Hepatocyte (in vitro differentiated cells): Measurements from ENCODE around the gene SPRYD4. TPM values are rescaled to one million over a fixed set of nuclear protein-coding genes. Genes with fewer than 3 reads are reported as not detected.
A peak's percentile ranks its signal among the peaks of the same experiment; 100 is the strongest.
"Not testable (repeated sequence)": the region's sequence is repeated elsewhere in the genome, so short reads cannot be mapped to it uniquely, and the experiment has no call there.

ENCODE experiments used
- DNase-seq: peaks from one replicate; pipeline ENCODE4 v3.0.0-alpha.2; 2016; ENCODE audit warnings: low spot score
- H2AFZ ChIP-seq: fragments of 200-600 bp; sonication (generic); 2 replicates; pipeline ENCODE4 v1.6.0; 2016; ENCODE audit warnings: antibody characterized with exemption, mild to moderate bottlenecking
- H3K27ac ChIP-seq: fragments of 200-600 bp; sonication (generic); 2 replicates; pipeline ENCODE4 v1.5.1; 2016; ENCODE audit warnings: mild to moderate bottlenecking
- H3K27me3 ChIP-seq: fragments of 200-600 bp; sonication (generic); 2 replicates; pipeline ENCODE4 v1.6.1; 2016
- H3K36me3 ChIP-seq: fragments of 200-600 bp; sonication (generic); replicated peaks from 2 replicates; pipeline ENCODE4 v1.5.1; 2016; ENCODE audit warnings: low read depth; ENCODE audit not compliant: insufficient read depth
- H3K4me1 ChIP-seq: fragments of 200-600 bp; sonication (generic); 2 replicates; pipeline ENCODE4 v1.5.1; 2016; ENCODE audit warnings: mild to moderate bottlenecking, moderate library complexity; ENCODE audit not compliant: insufficient read depth
- H3K4me2 ChIP-seq: fragments of 200-600 bp; sonication (generic); 2 replicates; pipeline ENCODE4 v1.6.0; 2016
- H3K4me3 ChIP-seq: fragments of 200-600 bp; sonication (generic); 2 replicates; pipeline ENCODE4 v1.5.1; 2016; ENCODE audit warnings: mild to moderate bottlenecking
- H3K79me2 ChIP-seq: fragments of 200-600 bp; sonication (generic); 2 replicates; pipeline ENCODE4 v1.6.0; 2017; ENCODE audit warnings: mild to moderate bottlenecking
- H3K9me2 ChIP-seq: fragments of 200-600 bp; sonication (generic); replicated peaks from 2 replicates; pipeline ENCODE4 v1.6.0; 2017; ENCODE audit warnings: mild to moderate bottlenecking; ENCODE audit not compliant: insufficient read depth
- H3K9me3 ChIP-seq: fragments of 200-600 bp; sonication (generic); 2 replicates; pipeline ENCODE4 v1.5.1; 2016; ENCODE audit warnings: low read depth, mild to moderate bottlenecking
- H4K20me1 ChIP-seq: fragments of 200-600 bp; sonication (generic); 2 replicates; pipeline ENCODE4 v1.6.0; 2016; ENCODE audit warnings: mild to moderate bottlenecking; ENCODE audit not compliant: insufficient read depth, poor library complexity, severe bottlenecking
- CTCF ChIP-seq: fragments of 200-600 bp; sonication (generic); IDR thresholded peaks from 2 replicates; pipeline ENCODE4 v1.5.1; 2016; ENCODE audit warnings: antibody characterized with exemption, mild to moderate bottlenecking; ENCODE audit not compliant: poor library complexity
- EZH2phosphoT487 ChIP-seq: fragments of 200-600 bp; sonication (generic); IDR thresholded peaks from one replicate; pipeline ENCODE4 v1.6.1; 2018; ENCODE audit warnings: antibody characterized with exemption, mild to moderate bottlenecking, low read depth, moderate library complexity; ENCODE audit not compliant: unreplicated experiment, severe bottlenecking
- WGBS: methylation state at CpG from one replicate; pipeline ENCODE4 v1.1.6; 2016; ENCODE audit warnings: low lambda C conversion rate; ENCODE audit errors: missing lambda C conversion rate; 5-methylcytosine and 5-hydroxymethylcytosine counted together
- polyA plus RNA-seq: library from polyadenylated mRNA; unstranded; fragments of >200 nt; fragmentation: Nextera tagmentation; extraction: Ambion mirVana; gene quantifications from 2 replicates; pipeline ENCODE4 v1.2.1, GENCODE V29; 2016
- total RNA-seq: library from RNA; depleted of rRNA; stranded (reverse); fragments of >200 nt; gene quantifications from 2 replicates; pipeline ENCODE4 v1.2.3, GENCODE V29; 2014

SPRYD4 gene
- total and polyA plus RNA-seq, 2 experiments from 2014 or later, result 2.5 to 3.2 TPM

DNA sequence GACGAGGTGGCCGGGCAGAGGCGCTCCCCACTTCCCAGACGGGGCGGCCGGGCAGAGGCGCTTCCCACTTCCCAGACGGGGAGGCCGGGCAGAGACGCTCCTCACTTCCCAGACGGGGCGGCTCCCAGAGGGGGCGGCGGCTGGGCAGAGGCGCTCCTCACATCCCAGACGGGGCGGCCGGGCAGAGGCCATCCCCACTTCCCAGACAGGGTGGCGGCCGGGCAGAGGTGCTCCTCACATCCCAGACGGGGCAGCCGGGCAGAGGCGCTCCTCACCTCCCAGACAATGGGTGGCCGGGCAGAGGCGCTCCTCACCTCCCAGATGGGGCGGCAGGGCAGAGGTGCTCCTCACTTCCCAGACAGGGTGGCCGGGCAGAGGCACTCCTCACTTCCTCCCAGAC, 26.1 kb downstream of the SPRYD4 start:
- H3K9me2 ChIP-seq, H3K9me3 ChIP-seq, H3K79me2 ChIP-seq, DNase-seq, H3K4me2 ChIP-seq, H3K36me3 ChIP-seq, H4K20me1 ChIP-seq, H2AFZ ChIP-seq, H3K4me3 ChIP-seq, H3K4me1 ChIP-seq, H3K27ac ChIP-seq: not testable (repeated sequence)
- peaks cover 13% of the 10 kb centered on the region for H3K27me3 ChIP-seq
- WGBS, result 100% methylated on average over 3 of the region's 27 CpGs

GRCh38 chr12:56496704-56497103, 28.3 kb downstream of the SPRYD4 start:
- 27% methylated on average over 14 of the region's 17 CpGs for WGBS
- TF ChIP-seq CTCF, result peak; percentile 41
- not testable (repeated sequence) for H3K9me2 ChIP-seq, H3K4me2 ChIP-seq, H3K79me2 ChIP-seq, H3K27me3 ChIP-seq, H3K9me3 ChIP-seq, H3K4me1 ChIP-seq, H3K27ac ChIP-seq, H3K36me3 ChIP-seq, H3K4me3 ChIP-seq, H2AFZ ChIP-seq, H4K20me1 ChIP-seq
- DNase-seq, result peak; percentile 46

- H3K27me3 ChIP-seq, H2AFZ ChIP-seq, H3K4me2 ChIP-seq, H3K36me3 ChIP-seq, DNase-seq, H3K79me2 ChIP-seq, H3K4me3 ChIP-seq, H3K9me3 ChIP-seq, H3K27ac ChIP-seq, H4K20me1 ChIP-seq, H3K9me2 ChIP-seq, H3K4me1 ChIP-seq: not testable (repeated sequence)
- 37% methylated on average over 14 of the region's 14 CpGs for WGBS
These were observed 29.9 kb downstream of the SPRYD4 start for GRCh38 chr12:56498126-56498902.

DNA sequence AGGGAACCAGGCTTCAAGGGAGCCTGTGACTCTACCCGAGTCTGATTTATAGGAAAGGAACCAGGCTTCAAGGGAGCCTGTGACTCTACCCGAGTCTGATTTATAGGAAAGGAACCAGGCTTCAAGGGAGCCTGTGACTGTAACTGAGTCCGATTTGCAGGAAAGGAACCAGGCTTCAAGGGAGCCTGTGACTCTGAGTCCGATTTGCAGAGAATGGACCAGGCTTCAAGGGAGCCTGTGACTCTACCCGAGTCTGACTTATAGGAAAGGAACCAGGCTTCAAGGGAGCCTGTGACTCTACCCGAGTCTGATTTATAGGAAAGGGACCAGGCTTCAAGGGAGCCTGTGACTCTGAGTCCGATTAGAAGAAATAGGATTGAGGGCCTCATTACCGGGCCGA, 31.1 kb downstream of the SPRYD4 start:
- not testable (repeated sequence) for H3K4me1 ChIP-seq, H3K27ac ChIP-seq, H2AFZ ChIP-seq, H3K9me2 ChIP-seq, H3K9me3 ChIP-seq, H3K36me3 ChIP-seq, DNase-seq, H3K27me3 ChIP-seq, H3K4me3 ChIP-seq, H4K20me1 ChIP-seq, H3K4me2 ChIP-seq, H3K79me2 ChIP-seq
- WGBS, result 67% methylated on average over 9 of the region's 9 CpGs

- not testable (repeated sequence) for H2AFZ ChIP-seq, H3K79me2 ChIP-seq, H3K9me3 ChIP-seq, H3K4me1 ChIP-seq, H3K9me2 ChIP-seq, H3K4me3 ChIP-seq, H3K36me3 ChIP-seq, DNase-seq, H3K27me3 ChIP-seq, H3K4me2 ChIP-seq, H4K20me1 ChIP-seq, H3K27ac ChIP-seq
- WGBS, result 61% methylated on average over 13 of the region's 13 CpGs
These were observed 31.5 kb downstream of the SPRYD4 start for GRCh38 chr12:56499879-56500278.

- Histone ChIP-seq H2AFZ (no peak overlapping the region), H4K20me1 (no peaks in the 10 kb centered on the region), H3K79me2 (no peaks in the 10 kb centered on the region), H3K27me3 (no peaks in the 10 kb centered on the region), H3K4me3 (no peak overlapping the region), H3K9me3 (no peaks in the 10 kb centered on the region), H3K36me3 (no peaks in the 10 kb centered on the region), H3K27ac (no peak overlapping the region), H3K4me1 (no peaks in the 10 kb centered on the region), H3K9me2 (no peaks in the 10 kb centered on the region), H3K4me2 (no peak overlapping the region)
- no peak for DNase-seq
- TF ChIP-seq EZH2phosphoT487 (no peak), CTCF (no peak)
- 95% methylated on average over 16 of the region's 16 CpGs for WGBS
These were observed 42.4 kb downstream of the SPRYD4 start for GRCh38 chr12:56510786-56511185.

DNA sequence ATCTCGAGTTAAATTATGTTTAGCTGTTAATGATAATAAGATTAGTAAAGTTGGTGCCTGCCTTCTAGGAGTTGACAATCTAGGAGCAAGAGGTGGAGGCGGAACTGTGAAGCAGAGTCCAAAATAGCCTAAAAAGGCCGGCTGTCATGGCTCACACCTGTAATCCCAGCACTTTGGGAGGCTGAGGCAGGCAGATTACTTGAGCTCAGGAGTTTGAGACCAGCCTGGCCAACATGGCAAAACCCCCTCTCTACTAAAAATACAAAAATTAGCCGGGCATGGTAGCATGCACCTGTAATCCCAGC, 45.6 kb downstream of the SPRYD4 start:
- H3K4me1 ChIP-seq, DNase-seq, H3K36me3 ChIP-seq, H3K4me3 ChIP-seq, H3K27ac ChIP-seq, H4K20me1 ChIP-seq, H3K9me3 ChIP-seq, H3K9me2 ChIP-seq, H3K79me2 ChIP-seq, H3K27me3 ChIP-seq, H3K4me2 ChIP-seq, H2AFZ ChIP-seq: not testable (repeated sequence)
- 57% methylated on average over 4 of the region's 4 CpGs for whole genome bisulfite sequencing
